ENCODE measurements around the gene LRPPRC.

The LRPPRC gene

DNA sequence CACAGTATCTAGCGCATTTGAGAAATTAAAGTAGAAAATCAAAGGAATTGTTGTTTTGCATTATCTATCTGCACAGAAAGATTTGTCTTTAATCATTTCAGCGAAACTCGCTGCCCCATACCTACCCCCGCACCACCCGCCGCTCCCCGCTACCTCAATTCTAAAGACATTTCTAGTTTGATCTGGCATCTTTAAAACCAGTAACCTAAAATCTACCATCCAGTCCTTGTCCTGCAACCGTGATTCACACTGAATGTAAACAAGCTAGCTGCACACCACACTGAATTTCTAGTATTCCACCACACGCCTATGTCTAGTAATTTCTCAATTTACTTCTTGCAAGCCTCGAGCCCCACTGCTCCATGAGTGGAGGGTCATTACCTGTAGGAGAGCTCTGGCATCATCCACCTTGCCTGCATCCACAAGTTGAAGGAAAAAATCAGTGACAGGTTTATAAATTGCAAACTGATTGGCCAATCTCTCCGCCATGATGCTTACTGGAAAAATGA lies 96.9 kb downstream of the LRPPRC start:
- Mint-ChIP-seq H3K4me3 (no peak overlapping the region), H3K9me3 (no peaks in the 10 kb centered on the region), H3K4me1 (no peaks in the 10 kb centered on the region), H3K36me3 (ENCODE audit: low read depth) (peaks cover 48% of the 10 kb centered on the region), H3K27ac (no peak overlapping the region), H3K27me3 (ENCODE audit: low read depth) (no peaks in the 10 kb centered on the region)
- TF ChIP-seq CTCF (IDR thresholded peaks at IDR 0.05; ENCODE audit: unreplicated experiment in 3 of 3): no peak

DNA sequence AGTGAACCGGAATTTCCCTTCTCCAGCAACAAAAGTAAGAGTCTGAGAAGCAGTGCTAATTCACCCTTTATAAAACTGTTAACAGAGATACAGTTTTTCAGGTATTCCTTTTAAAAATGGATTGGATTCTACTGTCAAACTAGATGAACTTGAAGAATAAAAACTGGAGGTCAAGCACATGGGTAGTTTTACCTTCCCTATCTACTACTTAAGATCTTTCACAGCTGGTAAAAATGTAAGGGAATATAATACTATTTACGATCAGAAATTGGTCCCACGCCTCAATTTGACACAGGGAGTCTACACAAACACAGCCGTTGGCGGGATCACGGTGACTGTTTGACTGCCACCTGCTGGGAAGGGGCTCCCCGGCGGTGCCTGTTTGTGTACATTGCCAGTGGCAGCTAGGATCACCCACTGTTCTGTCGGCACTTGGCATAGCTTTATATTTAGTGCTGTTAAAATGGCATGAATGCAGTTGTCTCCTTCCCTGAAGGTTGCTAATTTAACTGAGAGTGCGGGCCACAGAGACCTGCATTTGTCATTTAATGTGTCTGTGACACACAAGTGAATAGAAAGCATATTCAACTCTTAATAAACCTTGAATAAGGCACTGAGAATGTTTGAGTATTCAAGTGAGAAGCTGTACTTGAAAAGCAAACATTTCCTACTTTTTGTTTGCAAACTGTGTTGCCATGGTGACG lies 97.5 kb downstream of the LRPPRC start:
- H3K9me3 Mint-ChIP-seq: no peaks in the 10 kb centered on the region
- no peaks in the 10 kb centered on the region for H3K27me3 Mint-ChIP-seq (ENCODE audit: low read depth)
- H3K4me3 Mint-ChIP-seq: no peak overlapping the region

GRCh38 chr2:43897492-43897891 lies 98.3 kb downstream of the LRPPRC start:
- Mint-ChIP-seq H3K4me1 (no peaks in the 10 kb centered on the region), H3K36me3 (ENCODE audit: low read depth) (peaks cover 57% of the 10 kb centered on the region), H3K9me3 (no peaks in the 10 kb centered on the region), H3K27me3 (ENCODE audit: low read depth) (no peaks in the 10 kb centered on the region), H3K27ac (no peak overlapping the region), H3K4me3 (no peak overlapping the region)
- TF ChIP-seq CTCF (IDR thresholded peaks at IDR 0.05; ENCODE audit: unreplicated experiment in 3 of 3): no peak

More for the DNA sequence above, 97.5 kb downstream of the LRPPRC start:
- peaks cover 54% of the 10 kb centered on the region for H3K36me3 Mint-ChIP-seq (ENCODE audit: low read depth)
- H3K4me1 Mint-ChIP-seq: no peaks in the 10 kb centered on the region
- no peak overlapping the region for H3K27ac Mint-ChIP-seq
- peak; percentile 38 to 51 (median 39) for TF ChIP-seq CTCF (IDR thresholded peaks at IDR 0.05; ENCODE audit: unreplicated experiment in 3 of 3)

GRCh38 chr2:43896906-43897305 lies 98.9 kb downstream of the LRPPRC start:
- Mint-ChIP-seq H3K4me1 (no peaks in the 10 kb centered on the region), H3K4me3 (no peak overlapping the region), H3K36me3 (ENCODE audit: low read depth) (peaks cover 63% of the 10 kb centered on the region), H3K9me3 (no peaks in the 10 kb centered on the region), H3K27ac (no peak overlapping the region), H3K27me3 (ENCODE audit: low read depth) (no peaks in the 10 kb centered on the region)
- TF ChIP-seq CTCF (IDR thresholded peaks at IDR 0.05; ENCODE audit: unreplicated experiment in 3 of 3): no peak

- peaks cover 78% of the 10 kb centered on the region for H3K36me3 Mint-ChIP-seq (ENCODE audit: low read depth)
- no peak for TF ChIP-seq CTCF (IDR thresholded peaks at IDR 0.05; ENCODE audit: unreplicated experiment in 3 of 3)
- H3K27me3 Mint-ChIP-seq (ENCODE audit: low read depth): no peaks in the 10 kb centered on the region
- no peaks in the 10 kb centered on the region for H3K4me1 Mint-ChIP-seq
- H3K9me3 Mint-ChIP-seq: no peaks in the 10 kb centered on the region
- no peak overlapping the region for H3K4me3 Mint-ChIP-seq
- no peak overlapping the region for H3K27ac Mint-ChIP-seq
Measured at GRCh38 chr2:43894743-43895142, 101.0 kb downstream of the LRPPRC start.

GRCh38 chr2:43890855-43891254 lies 104.9 kb downstream of the LRPPRC start:
- Mint-ChIP-seq H3K4me1 (no peaks in the 10 kb centered on the region), H3K27ac (no peak overlapping the region), H3K36me3 (ENCODE audit: low read depth) (peaks cover 73% of the 10 kb centered on the region), H3K27me3 (ENCODE audit: low read depth) (no peaks in the 10 kb centered on the region), H3K4me3 (no peak overlapping the region), H3K9me3 (no peaks in the 10 kb centered on the region)
- TF ChIP-seq CTCF (IDR thresholded peaks at IDR 0.05; ENCODE audit: unreplicated experiment in 3 of 3): no peak

Data from nephron (organoid).